ENCODE results near the gene RNASEH2B. TPM values are rescaled to one million over a fixed set of nuclear protein-coding genes. Genes with fewer than 3 reads are reported as not detected.

RNASEH2B gene
- total RNA-seq, 2 experiments from 2014 or later, result 225 to 322 TPM

- no TSS peak for BruUV-seq (replicated peaks)
- Histone ChIP-seq H2AFZ (ENCODE audit: low read length) (no peak overlapping the region), H3K79me2 (ENCODE audit: insufficient read depth, low read depth, low read length) (no peaks in the 10 kb centered on the region), H3K9me3 (ENCODE audit: low read length) (no peaks in the 10 kb centered on the region), H3K36me3 (ENCODE audit: insufficient read depth, low read length) (no peaks in the 10 kb centered on the region), H3K4me2 (ENCODE audit: low read length) (no peak overlapping the region), H3K4me1 (ENCODE audit: insufficient read depth, low read length, poor library complexity, severe bottlenecking) (no peaks in the 10 kb centered on the region), H3K4me3 (ENCODE audit: low read depth, low read length, poor library complexity, severe bottlenecking) (no peak overlapping the region), H3K9me2 (ENCODE audit: insufficient read depth, low read length) (no peaks in the 10 kb centered on the region), H3K27ac (ENCODE audit: low read depth, low read length, poor library complexity, severe bottlenecking) (no peak overlapping the region), H4K20me1 (ENCODE audit: insufficient read depth, low read length) (no peaks in the 10 kb centered on the region)
- CTCF ChIA-PET (ENCODE audit: unreplicated experiment), result no interaction called here
- intact Hi-C loops (cut with micrococcal nuclease; ENCODE audit: unreplicated experiment), result no loop called here
- TF ChIP-seq EZH2phosphoT487 (IDR thresholded peaks at IDR 0.05; ENCODE audit: borderline replicate concordance, low read depth, low read length) (no peak), CTCF (conservative IDR thresholded peaks at IDR 0.05; ENCODE audit: low read length) (no peak)
- no peak for DNase-seq (ENCODE audit: low spot score)
- POLR2A ChIA-PET, result no interaction called here
Observed at GRCh38 chr13:50999641-51000040, 90.0 kb downstream of the RNASEH2B start.

GRCh38 chr13:51000061-51000460, 90.5 kb downstream of the RNASEH2B start:
- no peak overlapping the region for H2AFZ ChIP-seq (ENCODE audit: low read length)
- H3K79me2 ChIP-seq (ENCODE audit: insufficient read depth, low read depth, low read length), result no peaks in the 10 kb centered on the region
- intact Hi-C loops (cut with micrococcal nuclease; ENCODE audit: unreplicated experiment), result no loop called here
- no peaks in the 10 kb centered on the region for H4K20me1 ChIP-seq (ENCODE audit: insufficient read depth, low read length)
- no peaks in the 10 kb centered on the region for H3K9me2 ChIP-seq (ENCODE audit: insufficient read depth, low read length)
- POLR2A ChIA-PET, result no interaction called here
- no TSS peak for BruUV-seq (replicated peaks)
- H3K36me3 ChIP-seq (ENCODE audit: insufficient read depth, low read length), result no peaks in the 10 kb centered on the region
- CTCF ChIA-PET (ENCODE audit: unreplicated experiment), result no interaction called here
- H3K4me3 ChIP-seq (ENCODE audit: low read depth, low read length, poor library complexity, severe bottlenecking), result no peak overlapping the region
- H3K9me3 ChIP-seq (ENCODE audit: low read length), result no peaks in the 10 kb centered on the region
- no peak overlapping the region for H3K4me2 ChIP-seq (ENCODE audit: low read length)
- H3K4me1 ChIP-seq (ENCODE audit: insufficient read depth, low read length, poor library complexity, severe bottlenecking), result no peaks in the 10 kb centered on the region
- no peak for TF ChIP-seq EZH2phosphoT487 (IDR thresholded peaks at IDR 0.05; ENCODE audit: borderline replicate concordance, low read depth, low read length)
- TF ChIP-seq CTCF (conservative IDR thresholded peaks at IDR 0.05; ENCODE audit: low read length), result no peak
- DNase-seq (ENCODE audit: low spot score), result no peak
- H3K27ac ChIP-seq (ENCODE audit: low read depth, low read length, poor library complexity, severe bottlenecking), result no peak overlapping the region

GRCh38 chr13:51000571-51001260, 91.1 kb downstream of the RNASEH2B start:
- intact Hi-C loops (cut with micrococcal nuclease; ENCODE audit: unreplicated experiment), result no loop called here
- ChIA-PET POLR2A (no interaction called here), CTCF (ENCODE audit: unreplicated experiment) (no interaction called here)
- Histone ChIP-seq H3K79me2 (ENCODE audit: insufficient read depth, low read depth, low read length) (no peaks in the 10 kb centered on the region), H3K9me2 (ENCODE audit: insufficient read depth, low read length) (no peaks in the 10 kb centered on the region), H3K4me2 (ENCODE audit: low read length) (no peak overlapping the region), H3K4me3 (ENCODE audit: low read depth, low read length, poor library complexity, severe bottlenecking) (no peak overlapping the region), H3K4me1 (ENCODE audit: insufficient read depth, low read length, poor library complexity, severe bottlenecking) (no peaks in the 10 kb centered on the region), H3K36me3 (ENCODE audit: insufficient read depth, low read length) (no peaks in the 10 kb centered on the region), H4K20me1 (ENCODE audit: insufficient read depth, low read length) (no peaks in the 10 kb centered on the region), H3K9me3 (ENCODE audit: low read length) (no peaks in the 10 kb centered on the region), H2AFZ (ENCODE audit: low read length) (no peak overlapping the region), H3K27ac (ENCODE audit: low read depth, low read length, poor library complexity, severe bottlenecking) (no peak overlapping the region)
- TF ChIP-seq CTCF (conservative IDR thresholded peaks at IDR 0.05; ENCODE audit: low read length) (no peak), EZH2phosphoT487 (IDR thresholded peaks at IDR 0.05; ENCODE audit: borderline replicate concordance, low read depth, low read length) (no peak)
- no TSS peak for BruUV-seq (replicated peaks)
- no peak for DNase-seq (ENCODE audit: low spot score)
